OCI-LY3 (cell line): ENCODE data around the gene AKNA.
"Not testable (repeated sequence)": the region's sequence is repeated elsewhere in the genome, so short reads cannot be mapped to it uniquely, and the experiment has no call there.

Source experiments
- EZH2phosphoT487 ChIP-seq: fragments of 200-600 bp; shearing (Covaris generic); IDR thresholded peaks from 2 replicates; pipeline ENCODE4 v1.6.1; 2018; ENCODE audit warnings: antibody characterized with exemption, mixed run types, low read depth
- TF ChIP-seq, protein P1 (sequence below): fragments of 200-600, 300-600 bp; sonication (generic); IDR thresholded peaks from 2 replicates; pipeline ENCODE4 v1.5.1; 2014; ENCODE audit warnings: antibody characterized with exemption, low read length, low read depth

DNA sequence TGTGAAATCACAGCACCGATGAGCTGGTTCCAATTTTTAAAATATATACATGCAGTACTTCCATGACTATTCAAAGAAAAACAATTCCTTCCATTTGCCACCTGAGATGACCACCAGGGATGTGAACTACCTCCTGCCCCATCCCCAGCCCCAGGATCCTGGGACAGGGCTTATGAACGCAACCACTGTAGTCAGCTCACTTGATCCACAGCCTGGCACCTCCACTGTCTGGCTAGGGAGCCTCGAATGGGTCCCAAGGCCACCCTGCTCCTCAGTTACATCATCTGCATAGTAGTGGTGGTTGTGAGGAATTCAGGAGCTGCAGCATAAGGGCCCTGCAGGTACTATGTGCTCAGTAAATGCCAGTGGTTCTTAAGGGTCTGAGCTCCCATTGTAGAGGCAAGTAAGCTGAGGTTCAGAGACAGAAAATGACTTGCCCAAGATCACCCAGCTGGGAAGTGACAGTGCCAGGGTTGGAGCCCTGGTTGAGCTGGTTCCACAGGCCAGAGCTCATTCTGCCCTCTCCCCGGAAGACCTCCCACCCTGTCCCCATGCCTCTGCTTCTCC lies 55.2 kb downstream of the AKNA start:
- TF ChIP-seq, protein P1, sequence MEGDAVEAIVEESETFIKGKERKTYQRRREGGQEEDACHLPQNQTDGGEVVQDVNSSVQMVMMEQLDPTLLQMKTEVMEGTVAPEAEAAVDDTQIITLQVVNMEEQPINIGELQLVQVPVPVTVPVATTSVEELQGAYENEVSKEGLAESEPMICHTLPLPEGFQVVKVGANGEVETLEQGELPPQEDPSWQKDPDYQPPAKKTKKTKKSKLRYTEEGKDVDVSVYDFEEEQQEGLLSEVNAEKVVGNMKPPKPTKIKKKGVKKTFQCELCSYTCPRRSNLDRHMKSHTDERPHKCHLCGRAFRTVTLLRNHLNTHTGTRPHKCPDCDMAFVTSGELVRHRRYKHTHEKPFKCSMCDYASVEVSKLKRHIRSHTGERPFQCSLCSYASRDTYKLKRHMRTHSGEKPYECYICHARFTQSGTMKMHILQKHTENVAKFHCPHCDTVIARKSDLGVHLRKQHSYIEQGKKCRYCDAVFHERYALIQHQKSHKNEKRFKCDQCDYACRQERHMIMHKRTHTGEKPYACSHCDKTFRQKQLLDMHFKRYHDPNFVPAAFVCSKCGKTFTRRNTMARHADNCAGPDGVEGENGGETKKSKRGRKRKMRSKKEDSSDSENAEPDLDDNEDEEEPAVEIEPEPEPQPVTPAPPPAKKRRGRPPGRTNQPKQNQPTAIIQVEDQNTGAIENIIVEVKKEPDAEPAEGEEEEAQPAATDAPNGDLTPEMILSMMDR: not testable (repeated sequence)
- TF ChIP-seq EZH2phosphoT487: not testable (repeated sequence)
